Thoracic aorta (tissue), 2 donors: ENCODE data around the gene LARGE2. TPM values are rescaled to one million over a fixed set of nuclear protein-coding genes. Genes with fewer than 3 reads are reported as not detected.
A peak's percentile ranks its signal among the peaks of the same experiment; 100 is the strongest.

Experiments
- ATAC-seq: fragments of 150-250 bp; one replicate; pipeline ENCODE4 v1.8.0; 2017; ENCODE audit warnings: low read depth; ENCODE audit not compliant: insufficient number of reproducible peaks, low FRiP score
- DNase-seq: peaks from one replicate; pipeline ENCODE4 v3.0.0-alpha.2; 2020; ENCODE audit warnings: low spot score
- H3K27ac ChIP-seq, 2 donors: fragments of 200-600 bp; sonication (generic); 1 replicate in 1 of 2; 2 replicates in 1 of 2; pipeline ENCODE4 v1.5.1; 2016; ENCODE audit warnings: mild to moderate bottlenecking in 2 of 2, moderate library complexity in 2 of 2
- H3K27me3 ChIP-seq: fragments of 200-600 bp; sonication (generic); replicated peaks from 2 replicates; pipeline ENCODE4 v1.6.0; 2016; ENCODE audit warnings: mild to moderate bottlenecking; ENCODE audit not compliant: insufficient read depth
- H3K36me3 ChIP-seq: fragments of 200-600 bp; sonication (generic); one replicate; pipeline ENCODE4 v1.5.1; 2016
- H3K4me1 ChIP-seq, 2 donors: fragments of 200-600 bp; sonication (generic); 1 replicate in 1 of 2; 2 replicates in 1 of 2; pipeline versions ENCODE4 v1.5.1 to v1.6.0; 2016; ENCODE audit warnings: low read depth in 2 of 2, mild to moderate bottlenecking in 1 of 2; ENCODE audit not compliant: control insufficient read depth in 1 of 2
- H3K4me3 ChIP-seq: fragments of 200-600 bp; sonication (generic); 2 replicates; pipeline ENCODE4 v1.5.1; 2016; ENCODE audit warnings: mild to moderate bottlenecking
- H3K9me3 ChIP-seq: fragments of 200-600 bp; sonication (generic); 2 replicates; pipeline ENCODE4 v1.5.1; 2016
- total RNA-seq, 2 donors: library from RNA; depleted of rRNA; stranded (reverse); fragments of >200 nt; gene quantifications; one replicate each; pipeline versions ENCODE4 v1.1.0 to v1.2.3, GENCODE V29; 2016
- TF ChIP-seq, protein P1 (sequence below): fragments of 200-600 bp; sonication (generic); IDR thresholded peaks from one replicate; pipeline ENCODE4 v1.5.1; 2019; ENCODE audit warnings: antibody characterized with exemption

Gene LARGE2
- total RNA-seq, 2 donors from 2014 or later = 3.1 TPM; not detected in 1

- ATAC-seq (no peak), DNase-seq (peak; percentile 33)
- Histone ChIP-seq H3K27me3 (peaks cover 6% of the 10 kb centered on the region), H3K4me3 (peak overlapping the region; percentile 86), H3K36me3 (peaks cover 23% of the 10 kb centered on the region), H3K4me1 (peaks cover 14 to 32% of the 10 kb centered on the region in 2 donors), H3K9me3 (no peaks in the 10 kb centered on the region), H3K27ac (peak overlapping the region; percentile 86 to 89)
- TF ChIP-seq, protein P1, sequence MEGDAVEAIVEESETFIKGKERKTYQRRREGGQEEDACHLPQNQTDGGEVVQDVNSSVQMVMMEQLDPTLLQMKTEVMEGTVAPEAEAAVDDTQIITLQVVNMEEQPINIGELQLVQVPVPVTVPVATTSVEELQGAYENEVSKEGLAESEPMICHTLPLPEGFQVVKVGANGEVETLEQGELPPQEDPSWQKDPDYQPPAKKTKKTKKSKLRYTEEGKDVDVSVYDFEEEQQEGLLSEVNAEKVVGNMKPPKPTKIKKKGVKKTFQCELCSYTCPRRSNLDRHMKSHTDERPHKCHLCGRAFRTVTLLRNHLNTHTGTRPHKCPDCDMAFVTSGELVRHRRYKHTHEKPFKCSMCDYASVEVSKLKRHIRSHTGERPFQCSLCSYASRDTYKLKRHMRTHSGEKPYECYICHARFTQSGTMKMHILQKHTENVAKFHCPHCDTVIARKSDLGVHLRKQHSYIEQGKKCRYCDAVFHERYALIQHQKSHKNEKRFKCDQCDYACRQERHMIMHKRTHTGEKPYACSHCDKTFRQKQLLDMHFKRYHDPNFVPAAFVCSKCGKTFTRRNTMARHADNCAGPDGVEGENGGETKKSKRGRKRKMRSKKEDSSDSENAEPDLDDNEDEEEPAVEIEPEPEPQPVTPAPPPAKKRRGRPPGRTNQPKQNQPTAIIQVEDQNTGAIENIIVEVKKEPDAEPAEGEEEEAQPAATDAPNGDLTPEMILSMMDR = no peak
Measured at GRCh38 chr11:45918331-45918941, 4.0 kb upstream of the LARGE2 start.

DNA sequence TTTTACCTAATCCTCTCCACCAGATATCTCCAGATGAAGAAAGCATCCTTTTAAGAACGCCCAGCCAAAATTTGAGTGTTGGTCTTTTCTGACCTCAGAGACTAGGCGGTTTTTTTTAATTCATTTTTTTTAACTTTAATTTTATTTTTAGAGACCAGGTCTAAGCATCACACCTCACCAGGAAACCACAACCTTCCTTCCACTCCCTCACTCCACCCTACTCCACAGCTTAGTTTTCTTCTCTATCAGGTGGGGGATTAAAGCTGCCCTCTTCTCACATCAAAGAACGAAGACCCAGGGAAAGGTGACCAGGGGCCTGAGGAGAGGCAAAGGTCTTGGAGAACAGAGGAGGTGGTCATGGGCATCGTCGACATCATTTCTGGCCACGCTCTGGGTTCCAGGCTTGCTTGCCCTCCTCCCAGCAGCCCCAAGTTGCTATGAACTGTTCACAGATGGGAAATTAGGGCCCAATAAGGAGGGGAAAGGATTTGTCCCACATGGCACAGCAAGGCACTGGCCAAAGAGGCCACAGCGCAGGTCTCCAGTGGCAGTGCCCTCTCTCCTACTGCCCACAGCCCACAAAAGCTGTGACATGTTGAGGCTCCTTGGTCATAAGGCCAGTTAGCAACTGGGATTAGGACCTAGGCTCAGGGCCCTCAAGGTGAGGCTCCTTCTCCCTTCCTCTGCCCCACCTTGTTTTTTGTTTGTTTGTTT, 3.3 kb upstream of the LARGE2 start:
- peaks cover 16% of the 10 kb centered on the region for H3K36me3 ChIP-seq
- H3K4me3 ChIP-seq = peak overlapping the region; percentile 86
- ATAC-seq = no peak
- H3K9me3 ChIP-seq = no peaks in the 10 kb centered on the region
- H3K27ac ChIP-seq = peak overlapping the region in 1 of 2 donors; percentile 86
- DNase-seq = no peak
- TF ChIP-seq, protein P1 = no peak
- H3K27me3 ChIP-seq = peaks cover 6% of the 10 kb centered on the region
- peaks cover 14 to 32% of the 10 kb centered on the region in 2 donors for H3K4me1 ChIP-seq

DNA sequence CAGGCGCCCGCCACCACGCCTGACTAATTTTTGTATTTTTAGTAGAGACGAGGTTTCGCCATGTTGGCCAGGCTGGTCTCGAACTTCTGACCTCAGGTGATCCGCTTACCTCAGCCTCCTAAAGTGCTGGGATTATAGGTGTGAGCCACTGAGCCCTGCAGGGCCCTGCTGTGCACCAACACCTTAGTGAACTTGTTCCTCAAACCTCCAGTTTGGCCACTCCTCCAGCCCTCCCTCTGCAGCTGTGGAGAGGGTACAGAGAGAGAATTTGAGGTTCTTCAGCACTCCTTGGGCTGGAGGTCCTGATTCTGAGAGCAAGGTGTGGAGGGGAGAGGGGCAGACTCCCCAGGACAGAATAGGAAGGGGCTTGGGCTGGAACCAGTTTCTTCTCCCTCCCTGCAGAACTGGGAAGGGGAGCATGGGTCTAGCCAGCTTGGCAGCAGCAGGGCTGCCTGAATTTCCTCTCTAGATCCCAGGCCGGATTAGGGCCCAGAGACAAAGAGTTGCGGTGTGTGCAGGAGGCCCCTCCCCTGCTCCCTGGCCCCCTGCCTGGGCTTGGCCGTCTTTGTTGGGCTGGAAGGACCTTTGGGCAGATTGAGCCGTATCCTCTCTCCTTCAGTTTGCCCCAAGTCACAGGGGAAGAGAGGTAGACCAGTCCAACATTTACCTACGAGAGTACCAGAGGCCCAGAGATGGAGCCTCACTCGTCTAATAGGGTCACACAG, 2.5 kb upstream of the LARGE2 start:
- ATAC-seq (no peak), DNase-seq (no peak)
- no peak overlapping the region for H3K27ac ChIP-seq
- H3K9me3 ChIP-seq = no peaks in the 10 kb centered on the region
- peaks cover 10% of the 10 kb centered on the region for H3K36me3 ChIP-seq
- TF ChIP-seq, protein P1 = no peak
- peaks cover 14 to 32% of the 10 kb centered on the region in 2 donors for H3K4me1 ChIP-seq
- H3K27me3 ChIP-seq = peaks cover 6% of the 10 kb centered on the region
- H3K4me3 ChIP-seq = no peak overlapping the region

DNA sequence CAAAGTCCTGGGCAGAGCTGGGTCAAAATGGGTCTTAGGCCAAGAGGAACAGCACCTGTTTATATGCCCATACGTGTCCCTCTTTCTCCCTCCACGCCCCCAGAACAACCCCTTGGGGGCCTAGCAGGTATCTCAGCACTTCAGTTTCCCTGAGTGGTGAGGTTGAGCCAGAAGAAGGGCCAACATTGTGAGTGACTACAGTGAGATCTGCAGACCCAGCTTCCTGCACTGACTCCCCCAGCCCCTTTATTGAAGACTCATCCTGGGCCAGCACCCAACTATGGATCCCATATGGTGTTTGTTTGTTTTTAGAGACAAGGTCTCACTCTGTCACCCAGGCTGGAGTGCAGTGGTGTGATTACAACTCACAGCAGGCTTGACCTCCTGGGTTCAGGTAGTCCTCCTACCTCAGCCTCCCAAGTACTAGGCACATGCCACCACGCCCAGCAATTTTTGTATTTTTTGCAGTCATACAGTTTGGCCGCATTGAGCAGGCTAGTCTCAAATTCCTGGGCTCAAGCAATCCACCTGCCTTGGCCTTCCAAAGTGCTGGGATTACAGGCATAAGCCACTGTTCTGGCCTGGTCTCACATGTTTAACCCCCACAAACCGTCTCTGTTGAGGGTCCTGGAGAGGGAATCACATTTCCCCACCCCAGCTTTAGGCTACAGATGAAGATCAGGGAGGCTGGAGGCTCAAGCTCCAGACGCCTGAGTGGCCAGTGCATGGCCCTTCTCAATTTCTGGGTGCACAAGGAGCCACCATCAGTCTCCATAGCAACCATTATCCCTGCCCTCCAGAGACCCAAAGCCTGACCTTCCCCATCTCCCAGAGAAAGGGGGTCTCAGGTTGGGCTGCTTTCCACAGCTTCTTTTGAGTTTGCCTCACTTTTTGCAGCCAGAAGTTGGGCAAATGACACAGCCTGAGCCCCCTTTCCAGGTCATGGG, 1.7 kb upstream of the LARGE2 start:
- Histone ChIP-seq H3K4me3 (no peak overlapping the region), H3K27ac (no peak overlapping the region), H3K36me3 (peaks cover 2% of the 10 kb centered on the region), H3K9me3 (no peaks in the 10 kb centered on the region), H3K27me3 (peaks cover 6% of the 10 kb centered on the region), H3K4me1 (peaks cover 14 to 32% of the 10 kb centered on the region in 2 donors)
- ATAC-seq (no peak), DNase-seq (no peak)
- TF ChIP-seq, protein P1 = no peak
